Measurements from ENCODE around the gene KIFC3.

- TF ChIP-seq CTCF (IDR thresholded peaks at IDR 0.05; ENCODE audit: low read depth, low read length, poor library complexity, severe bottlenecking), result no peak
- TF ChIP-seq EZH2phosphoT487 (IDR thresholded peaks at IDR 0.05; ENCODE audit: borderline replicate concordance, low read length), result no peak
These were observed 41.7 kb downstream of the KIFC3 start for GRCh38 chr16:57760357-57761160.

All from DOHH2 (cell line).